HEK293 (cell line): ENCODE results near the gene SERTAD1.
A peak's percentile ranks its signal among the peaks of the same experiment; 100 is the strongest.

Experiments used
- BCL11A ChIP-seq: fragments of 450-650 bp; formaldehyde crosslinking; IDR thresholded peaks from 2 replicates; pipeline ENCODE4 v1.5.1; 2016; ENCODE audit warnings: low read depth, missing biosample characterization, missing genetic modification characterization
- BCL6B ChIP-seq: fragments of 450-650 bp; formaldehyde crosslinking; IDR thresholded peaks from 2 replicates; pipeline ENCODE4 v1.5.1; 2017; ENCODE audit warnings: missing biosample characterization, missing genetic modification characterization
- EGR2 ChIP-seq: fragments of 450-650 bp; formaldehyde crosslinking; IDR thresholded peaks from 2 replicates; pipeline ENCODE4 v1.5.1; 2016; ENCODE audit warnings: low read depth, missing biosample characterization, missing genetic modification characterization
- GFI1B ChIP-seq: fragments of 450-650 bp; formaldehyde crosslinking; IDR thresholded peaks from 2 replicates; pipeline ENCODE4 v1.5.1; 2016; ENCODE audit warnings: missing biosample characterization, missing genetic modification characterization
- HIC1 ChIP-seq: fragments of 450-650 bp; formaldehyde crosslinking; IDR thresholded peaks from 2 replicates; pipeline ENCODE4 v1.5.1; 2016; ENCODE audit warnings: missing biosample characterization, missing genetic modification characterization
- KLF7 ChIP-seq: fragments of 450-650 bp; formaldehyde crosslinking; IDR thresholded peaks from 2 replicates; pipeline ENCODE4 v1.5.1; 2016; ENCODE audit warnings: missing biosample characterization, missing genetic modification characterization, borderline replicate concordance
- SALL2 ChIP-seq: fragments of 450-650 bp; formaldehyde crosslinking; IDR thresholded peaks from 2 replicates; pipeline ENCODE4 v1.5.0; 2017; ENCODE audit warnings: missing biosample characterization, mild to moderate bottlenecking, missing genetic modification characterization, borderline replicate concordance
- WT1 ChIP-seq: fragments of 450-650 bp; formaldehyde crosslinking; IDR thresholded peaks from 2 replicates; pipeline ENCODE4 v1.5.1; 2016; ENCODE audit warnings: missing biosample characterization, missing genetic modification characterization
- ZBTB1 ChIP-seq: fragments of 450-650 bp; formaldehyde crosslinking; IDR thresholded peaks from 2 replicates; pipeline ENCODE4 v1.5.1; 2016; ENCODE audit warnings: missing biosample characterization, missing genetic modification characterization
- ZBTB17 ChIP-seq: fragments of 450-650 bp; formaldehyde crosslinking; IDR thresholded peaks from 2 replicates; pipeline ENCODE4 v1.5.1; 2016; ENCODE audit warnings: missing biosample characterization, missing genetic modification characterization
- ZBTB20 ChIP-seq: fragments of 450-650 bp; formaldehyde crosslinking; IDR thresholded peaks from 2 replicates; pipeline ENCODE4 v1.5.1; 2016; ENCODE audit warnings: missing biosample characterization, missing genetic modification characterization
- ZBTB26 ChIP-seq: fragments of 450-650 bp; formaldehyde crosslinking; optimal IDR thresholded peaks from 2 replicates; pipeline ENCODE3; 2016; ENCODE audit warnings: missing biosample characterization, mild to moderate bottlenecking, missing genetic modification characterization
- ZBTB48 ChIP-seq: fragments of 450-650 bp; formaldehyde crosslinking; IDR thresholded peaks from 2 replicates; pipeline ENCODE4 v1.5.1; 2016; ENCODE audit warnings: missing biosample characterization, missing genetic modification characterization
- ZFHX2 ChIP-seq: fragments of 450-650 bp; formaldehyde crosslinking; conservative IDR thresholded peaks from 2 replicates; pipeline ENCODE4 v1.5.1; 2016; ENCODE audit warnings: missing biosample characterization, missing genetic modification characterization
- ZIC2 ChIP-seq: fragments of 450-650 bp; formaldehyde crosslinking; IDR thresholded peaks from 2 replicates; pipeline ENCODE4 v1.5.1; 2016; ENCODE audit warnings: missing biosample characterization, missing genetic modification characterization
- ZNF155 ChIP-seq: fragments of 450-650 bp; formaldehyde crosslinking; IDR thresholded peaks from 2 replicates; pipeline ENCODE4 v1.5.1; 2016; ENCODE audit warnings: missing biosample characterization, missing genetic modification characterization
- ZNF266 ChIP-seq: fragments of 450-650 bp; formaldehyde crosslinking; IDR thresholded peaks from 2 replicates; pipeline ENCODE4 v1.5.1; 2016; ENCODE audit warnings: missing biosample characterization, missing genetic modification characterization, low read depth
- ZNF324 ChIP-seq: fragments of 450-650 bp; formaldehyde crosslinking; IDR thresholded peaks from 2 replicates; pipeline ENCODE4 v1.5.1; 2016; ENCODE audit warnings: missing biosample characterization, missing genetic modification characterization
- ZNF350 ChIP-seq: fragments of 450-650 bp; formaldehyde crosslinking; IDR thresholded peaks from 2 replicates; pipeline ENCODE4 v1.5.0; 2017; ENCODE audit warnings: missing biosample characterization, mild to moderate bottlenecking, missing genetic modification characterization
- ZNF391 ChIP-seq: fragments of 450-650 bp; formaldehyde crosslinking; IDR thresholded peaks from 2 replicates; pipeline ENCODE4 v1.5.1; 2016; ENCODE audit warnings: low read depth, missing biosample characterization, missing genetic modification characterization, borderline replicate concordance
- ZNF398 ChIP-seq: fragments of 450-650 bp; formaldehyde crosslinking; IDR thresholded peaks from 2 replicates; pipeline ENCODE4 v1.5.1; 2017; ENCODE audit warnings: missing biosample characterization, missing genetic modification characterization
- ZNF501 ChIP-seq: fragments of 450-650 bp; formaldehyde crosslinking; IDR thresholded peaks from 2 replicates; pipeline ENCODE4 v1.5.1; 2016; ENCODE audit warnings: missing biosample characterization, missing genetic modification characterization
- ZNF639 ChIP-seq: fragments of 450-650 bp; formaldehyde crosslinking; IDR thresholded peaks from 2 replicates; pipeline ENCODE4 v1.5.1; 2016; ENCODE audit warnings: missing biosample characterization, missing genetic modification characterization
- ZSCAN18 ChIP-seq: fragments of 450-650 bp; formaldehyde crosslinking; IDR thresholded peaks from 2 replicates; pipeline ENCODE4 v1.5.1; 2016; ENCODE audit warnings: missing biosample characterization, missing genetic modification characterization
- ZSCAN4 ChIP-seq: fragments of 450-650 bp; formaldehyde crosslinking; IDR thresholded peaks from 2 replicates; pipeline ENCODE4 v1.5.1; 2017; ENCODE audit warnings: missing biosample characterization, missing genetic modification characterization

SERTAD1 gene

GRCh38 chr19:40424637-40425449 lies 949 bp downstream of the SERTAD1 start (continued):
- no peak for TF ChIP-seq BCL6B (tag by site-specific recombination)
- peak; percentile 100 for TF ChIP-seq ZNF398 (tag by site-specific recombination)
- peak; percentile 20; the same call in 1 of the 2 replicates for TF ChIP-seq BCL11A (tag by site-specific recombination)
- TF ChIP-seq ZFHX2 (tag by site-specific recombination) = no peak
- no peak for TF ChIP-seq ZNF639 (tag by site-specific recombination)
- no peak for TF ChIP-seq ZBTB26 (tag by site-specific recombination)
- 0 out of 2 replicates have a peak, but pooled peaks have one; percentile 45 for TF ChIP-seq KLF7 (tag by site-specific recombination)
- TF ChIP-seq ZSCAN18 (tag by site-specific recombination) = no peak; the same call in 1 of the 2 replicates
- TF ChIP-seq ZSCAN4 (tag by site-specific recombination) = no peak
- no peak for TF ChIP-seq EGR2 (tag by site-specific recombination)
- TF ChIP-seq HIC1 (tag by site-specific recombination) = peak; percentile 74
- no peak for TF ChIP-seq ZNF155 (tag by site-specific recombination)
- 0 out of 2 replicates have a peak, but pooled peaks have one; percentile 4 for TF ChIP-seq ZIC2
- no peak for TF ChIP-seq GFI1B (tag by site-specific recombination)
- TF ChIP-seq ZNF350 (tag by site-specific recombination) = no peak
- peak; percentile 96 for TF ChIP-seq ZBTB20 (tag by site-specific recombination)
- TF ChIP-seq ZBTB48 = peak; percentile 69; the same call in 1 of the 2 replicates
- peak; percentile 63 for TF ChIP-seq WT1 (tag by site-specific recombination)
- TF ChIP-seq ZNF324 (tag by site-specific recombination) = no peak
- no peak for TF ChIP-seq SALL2
- no peak for TF ChIP-seq ZNF266
- peak; percentile 35; the same call in 1 of the 2 replicates for TF ChIP-seq ZNF501 (tag by site-specific recombination)
- TF ChIP-seq ZNF391 (tag by site-specific recombination) = peak; percentile 78; the same call in 1 of the 2 replicates
- no peak for TF ChIP-seq ZBTB1 (tag by site-specific recombination)
- TF ChIP-seq ZBTB17 (tag by site-specific recombination) = peak; percentile 89
